ENCODE results near the gene MYO5B.
"Not testable (repeated sequence)": the region's sequence is repeated elsewhere in the genome, so short reads cannot be mapped to it uniquely, and the experiment has no call there.

The MYO5B gene

DNA sequence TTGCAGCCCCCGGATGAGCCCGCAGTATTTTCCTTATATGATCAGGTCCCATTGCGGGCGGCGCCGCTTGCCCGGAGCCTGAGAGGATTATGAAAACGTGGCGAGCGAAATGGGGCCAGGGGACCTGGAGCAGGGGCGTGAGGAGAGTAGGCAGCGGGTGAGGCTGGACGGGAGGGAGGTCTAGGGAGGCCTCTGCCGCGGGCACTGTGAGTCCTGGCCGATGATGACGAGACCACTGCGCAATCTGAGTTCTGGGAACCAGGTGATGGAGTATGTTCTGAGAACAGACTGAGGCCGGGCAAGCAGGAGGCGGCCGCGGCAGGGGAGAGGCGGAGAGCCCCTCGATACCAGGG lies 380.8 kb downstream of the MYO5B start:
- peak; percentile 79 for DNase-seq

GRCh38 chr18:49813319-49814146 lies 381.4 kb downstream of the MYO5B start, which contains the start of gene ACAA2:
TSS of gene ACAA2 (minus strand) at chr18:49813533. CDS start at chr18:49813484, 49 bp downstream.
- DNase-seq = peak; percentile 90

DNA sequence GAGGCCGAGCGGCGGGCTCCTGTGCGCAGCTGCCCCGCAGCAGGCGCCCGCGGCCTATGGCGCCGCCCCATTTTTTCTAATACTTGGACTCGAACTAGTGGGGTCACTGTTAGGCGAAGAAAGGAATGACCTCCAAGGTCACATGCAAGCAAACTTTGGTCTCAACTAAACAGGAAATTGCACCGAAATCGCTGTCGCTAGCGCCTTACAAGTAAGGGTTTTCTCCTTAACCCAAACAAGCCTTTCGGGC lies 382.0 kb downstream of the MYO5B start:
- no peak for DNase-seq

- no peak for DNase-seq
Measured at GRCh38 chr18:49812286-49813068, 382.5 kb downstream of the MYO5B start.

- no peak for DNase-seq
Measured at GRCh38 chr18:49811151-49811938, 383.6 kb downstream of the MYO5B start.

DNA sequence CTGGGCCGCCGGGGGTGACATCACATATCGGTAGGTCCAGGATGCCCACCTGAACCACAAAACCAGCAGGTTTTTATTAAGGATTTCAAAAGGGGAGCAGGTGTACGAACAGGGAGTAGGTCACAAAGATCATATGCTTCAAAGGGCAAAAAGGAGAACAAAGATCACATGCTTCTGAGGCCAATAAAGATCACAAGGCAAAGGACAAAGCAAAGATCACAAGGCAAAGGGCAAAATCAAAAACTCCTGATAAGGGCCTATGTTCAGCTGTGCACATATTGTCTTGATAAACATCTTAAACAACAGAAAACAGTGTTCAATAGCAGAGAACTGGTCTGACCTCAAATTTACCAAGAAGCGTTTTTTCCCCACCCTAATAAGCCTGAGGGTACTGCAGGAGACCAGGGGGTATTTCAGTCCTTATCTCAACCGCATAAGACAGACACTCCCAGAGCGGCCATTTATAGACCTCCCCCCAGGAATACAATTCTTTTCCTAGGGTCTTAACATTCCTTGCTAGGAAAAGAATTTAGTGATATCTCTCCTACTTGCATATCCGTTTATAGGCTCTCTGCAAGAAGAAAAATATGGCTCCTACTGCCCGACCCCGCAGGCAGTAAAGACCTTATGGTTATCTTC lies 386.3 kb downstream of the MYO5B start:
- DNase-seq = not testable (repeated sequence)

DNA sequence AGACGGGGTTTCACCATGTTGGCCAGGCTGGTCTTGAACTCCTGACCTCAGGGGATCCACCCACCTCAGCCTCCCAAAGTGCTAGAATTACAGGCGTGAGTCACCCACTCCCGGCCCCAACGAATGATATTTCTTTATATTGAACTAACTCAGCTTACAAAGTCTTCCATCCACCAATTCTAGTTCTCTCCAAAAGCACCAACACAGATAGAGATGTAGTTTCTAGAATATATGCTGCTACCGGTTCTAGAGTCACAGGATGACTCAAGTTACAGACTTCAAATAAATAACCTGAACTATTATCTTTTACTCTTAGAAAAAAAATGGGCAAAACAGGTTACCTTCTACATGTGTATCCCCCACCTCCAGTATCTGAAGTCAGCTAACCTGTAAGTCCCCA lies 390.9 kb downstream of the MYO5B start:
- no peak for DNase-seq

DNA sequence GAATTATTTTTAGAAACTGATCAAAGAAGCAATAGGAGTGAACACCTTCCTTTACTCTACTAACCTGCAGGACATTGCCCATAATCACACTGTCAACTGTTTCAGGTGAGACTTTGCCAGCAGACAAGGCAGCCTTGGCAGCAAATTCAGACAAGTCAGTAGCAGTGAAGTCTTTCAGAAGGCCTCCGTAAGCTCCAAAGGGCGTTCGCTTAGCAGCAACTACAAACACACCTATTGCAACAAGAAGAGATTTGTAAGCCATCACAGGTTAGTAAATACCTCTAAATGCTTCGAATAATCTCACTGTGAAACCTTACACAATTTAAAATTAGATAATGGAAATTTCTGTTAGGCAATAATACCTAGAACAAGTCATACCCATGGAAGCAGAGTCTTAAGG lies 392.3 kb downstream of the MYO5B start:
- DNase-seq = no peak

DNA sequence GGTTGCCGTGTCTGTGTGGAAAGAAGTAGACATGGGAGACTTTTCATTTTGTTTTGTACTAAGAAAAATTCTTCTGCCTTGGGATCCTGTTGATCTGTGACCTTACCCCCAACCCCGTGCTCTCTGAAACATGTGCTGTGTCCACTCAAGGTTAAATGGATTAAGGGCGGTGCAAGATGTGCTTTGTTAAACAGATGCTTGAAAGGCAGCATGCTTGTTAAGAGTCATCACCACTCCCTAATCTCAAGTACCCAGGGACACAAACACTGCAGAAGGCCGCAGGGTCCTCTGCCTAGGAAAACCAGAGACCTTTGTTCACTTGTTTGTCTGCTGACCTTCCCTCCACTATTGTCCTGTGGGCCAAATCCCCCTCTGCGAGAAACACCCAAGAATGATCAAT lies 394.5 kb downstream of the MYO5B start:
- not testable (repeated sequence) for DNase-seq

DNA sequence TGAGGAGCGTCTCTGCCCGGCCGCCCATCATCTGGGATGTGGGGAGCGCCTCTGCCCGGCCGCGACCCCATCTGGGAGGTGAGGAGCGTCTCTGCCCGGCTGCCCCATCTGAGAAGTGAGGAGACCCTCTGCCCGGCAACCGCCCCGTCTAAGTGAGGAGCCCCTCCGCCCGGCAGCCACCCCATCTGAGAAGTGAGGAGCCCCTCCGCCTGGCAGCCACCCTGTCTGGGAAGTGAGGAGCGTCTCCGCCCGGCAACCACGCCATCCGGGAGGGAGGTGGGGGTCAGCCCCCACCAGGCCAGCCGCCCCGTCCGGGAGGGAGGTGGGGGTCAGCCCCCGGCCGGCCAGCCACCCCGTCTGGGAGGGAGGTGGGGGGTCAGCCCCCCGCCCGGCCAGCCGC lies 395.1 kb downstream of the MYO5B start:
- not testable (repeated sequence) for DNase-seq

GRCh38 chr18:49798001-49798400 lies 396.9 kb downstream of the MYO5B start:
- no peak for DNase-seq

- no peak for DNase-seq
Measured at GRCh38 chr18:49795612-49796552, 399.1 kb downstream of the MYO5B start.

- no peak for DNase-seq
Measured at GRCh38 chr18:49794743-49795142, 400.2 kb downstream of the MYO5B start.

- peak; percentile 43 for DNase-seq
Measured at GRCh38 chr18:49789560-49790134, 405.3 kb downstream of the MYO5B start.

GRCh38 chr18:49788327-49788898 lies 406.5 kb downstream of the MYO5B start:
- DNase-seq = no peak

DNA sequence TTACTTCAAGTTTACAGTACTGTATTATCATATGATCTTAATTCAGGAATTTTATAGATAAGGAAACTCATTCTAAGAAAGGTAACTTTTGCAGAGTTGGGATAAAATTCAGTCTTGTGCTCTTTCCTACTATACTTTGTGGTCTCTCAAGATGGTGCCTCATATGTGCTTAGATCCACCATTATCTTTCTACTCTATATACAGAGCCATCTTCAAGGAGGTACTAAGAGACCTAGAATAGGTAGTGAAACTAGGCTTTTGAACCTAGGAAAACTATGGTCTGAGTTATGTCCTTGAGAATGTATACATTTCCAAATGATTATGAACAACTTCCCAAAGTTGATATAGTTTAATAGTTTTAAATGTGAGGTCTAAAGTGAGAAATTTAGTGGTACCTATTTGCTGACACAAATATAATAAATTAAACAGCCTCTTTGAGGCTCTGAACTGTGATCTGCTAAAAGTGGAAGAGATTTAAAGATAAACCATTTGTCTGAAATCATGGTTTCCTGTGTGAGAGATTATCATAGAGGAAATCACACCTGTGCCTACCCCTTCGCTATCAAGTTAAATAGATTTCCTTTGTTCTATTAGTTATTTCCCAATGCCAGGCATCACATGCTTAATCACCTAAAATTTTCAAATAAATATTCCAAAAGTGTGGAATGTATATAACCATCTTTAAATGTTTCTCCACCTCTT lies 408.8 kb downstream of the MYO5B start:
- no peak for DNase-seq

DNA sequence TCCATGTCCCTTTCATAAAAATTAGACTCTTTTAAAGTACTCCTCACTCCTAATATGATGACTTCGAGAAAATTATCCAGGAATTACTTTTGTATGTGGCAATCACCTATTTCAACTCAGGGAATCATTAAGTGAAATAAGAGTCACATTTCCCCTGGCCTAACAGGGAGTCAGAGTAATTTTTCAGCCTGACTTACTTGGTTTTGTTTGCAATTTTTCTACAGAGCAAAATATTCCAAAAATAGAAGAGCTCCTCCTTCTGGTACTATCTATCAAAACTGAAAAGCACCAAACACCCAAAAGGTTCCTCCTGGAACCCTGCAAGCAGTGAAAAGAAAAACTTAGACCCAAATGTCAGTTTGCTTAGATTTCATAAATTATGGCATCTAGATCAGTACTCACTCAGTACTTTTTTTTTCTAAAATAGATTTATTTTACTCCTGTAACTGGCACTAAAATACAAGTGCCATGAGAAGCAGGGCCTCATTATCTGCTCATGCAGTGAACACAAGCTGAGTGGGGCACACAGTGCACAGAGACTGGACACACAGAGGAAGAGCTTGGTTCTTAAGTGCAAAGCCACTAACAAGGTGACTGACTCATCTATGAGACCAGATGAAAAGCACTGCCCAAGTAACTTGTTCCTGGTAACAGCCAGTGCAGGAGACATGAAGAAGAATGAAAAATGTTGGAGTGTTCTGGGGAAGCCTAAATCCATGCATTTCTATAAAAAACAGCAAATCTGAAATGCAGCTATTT lies 410.3 kb downstream of the MYO5B start:
- DNase-seq = no peak

GRCh38 chr18:49783631-49784030 lies 411.3 kb downstream of the MYO5B start:
- not testable (repeated sequence) for DNase-seq

- no peak for DNase-seq
Measured at GRCh38 chr18:49778826-49779465, 416.0 kb downstream of the MYO5B start.

All from stimulated activated CD8-positive, alpha-beta memory T cell treated with anti-CD3 and anti-CD28 coated beads, Interleukin-4, amount 100 ng/mL, for 48 hours (primary cell).